Stomach (tissue), 9 donors: ENCODE measurements around the gene AP3D1. TPM values are rescaled to one million over a fixed set of nuclear protein-coding genes. Genes with fewer than 3 reads are reported as not detected.

Source experiments
- DNase-seq, 2 donors: peaks; one replicate each; pipeline versions ENCODE4 v3.0.0 to v3.0.0-alpha.2; 2013 to 2019
- H3K27ac ChIP-seq, 5 donors: fragments of 200-600 bp in 4 of 5; sonication (generic) in 4 of 5; one replicate each; pipeline ENCODE4 v1.5.1; 2013 to 2019; ENCODE audit warnings: mild to moderate bottlenecking in 1 of 5, moderate library complexity in 1 of 5
- H3K27me3 ChIP-seq, 3 donors: fragments of 200-600 bp; sonication (generic); one replicate each; pipeline ENCODE4 v1.5.1; 2017 to 2019; ENCODE audit warnings: mixed run types in 1 of 3
- H3K36me3 ChIP-seq, 4 donors: fragments of 200-600 bp; sonication (generic); 1 replicate in 3 of 4; 2 replicates in 1 of 4; pipeline ENCODE4 v1.5.1; 2016 to 2019
- H3K4me1 ChIP-seq, 4 donors: fragments of 200-600 bp; sonication (generic); one replicate each; pipeline ENCODE4 v1.5.1; 2016 to 2019
- H3K4me3 ChIP-seq, 4 donors: fragments of 200-600 bp; sonication (generic) in 3 of 4; one replicate each; pipeline ENCODE4 v1.5.1; 2016 to 2019; ENCODE audit warnings: mild to moderate bottlenecking in 1 of 4
- H3K9me3 ChIP-seq, 4 donors: fragments of 200-600 bp; sonication (generic); one replicate each; pipeline ENCODE4 v1.5.1; 2016 to 2019
- CTCF ChIP-seq, 7 experiments: fragments of 450-650 bp in 4 of 7; fragments of 200-600 bp in 3 of 7; sonication (generic) in 3 of 7; IDR thresholded peaks; one replicate each; pipeline ENCODE4 v1.5.1; 2016 to 2019; ENCODE audit warnings: antibody characterized with exemption in 7 of 7, control low read depth in 2 of 7, mild to moderate bottlenecking in 1 of 7
- EP300 ChIP-seq: sonication (generic); formaldehyde crosslinking; IDR thresholded peaks from one replicate; pipeline ENCODE4 v1.6.1; 2017; ENCODE audit warnings: antibody characterized with exemption
- POLR2A ChIP-seq, 4 donors: fragments of 450-650 bp; IDR thresholded peaks; one replicate each; pipeline ENCODE4 v1.6.1; 2016; ENCODE audit warnings: antibody characterized with exemption in 4 of 4, control low read depth in 2 of 4, mild to moderate bottlenecking in 1 of 4, moderate library complexity in 1 of 4
- POLR2AphosphoS5 ChIP-seq, 3 donors: sonication (generic); formaldehyde crosslinking; IDR thresholded peaks; one replicate each; pipeline ENCODE4 v1.6.1; 2016; ENCODE audit warnings: antibody characterized with exemption in 3 of 3
- WGBS, 5 donors: extraction: QIAGEN DNeasy Blood & Tissue Kit in 3 of 5; methylation state at CpG; one replicate each; pipeline versions ENCODE4 v1.1.5 to v1.1.7; 2013 to 2018; 5-methylcytosine and 5-hydroxymethylcytosine counted together
- intact Hi-C: fragments of 100-400 bp; cut with DNase I; formaldehyde crosslinking; loops from one replicate; pipeline ENCODE4 v1.15.1; 2023; ENCODE audit warnings: low total_unique reads
- polyA plus RNA-seq, 3 donors: library from polyadenylated mRNA; stranded (reverse); fragments of 200-250 nt; gene quantifications; one replicate each; pipeline ENCODE4 v1.2.3, GENCODE V29; 2013
- total RNA-seq, 5 donors: library from RNA; depleted of rRNA; stranded (reverse); fragments of >200 nt; gene quantifications; one replicate each; pipeline versions ENCODE4 v1.1.0 to v1.2.3, GENCODE V29; 2014 to 2016
- donor health status: healthy with polysubstance abuse.
- donor health status: Bipolar disorder and iron deficiency.
- donor health status: healthy.

AP3D1 gene
- total and polyA plus RNA-seq, 8 donors, result 49.0 to 340 (median 85.0) TPM

GRCh38 chr19:2111425-2111824, 39.9 kb downstream of the AP3D1 start:
- WGBS, 5 donors, result 91 to 97% (median 93%) methylated on average over 16 to 22 of the region's 22 CpGs
- intact Hi-C loops, result no loop called here
- no peak for TF ChIP-seq POLR2A (IDR thresholded peaks at IDR 0.05)
- no peaks in the 10 kb centered on the region for H3K4me1 ChIP-seq
- H3K9me3 ChIP-seq, result no peaks in the 10 kb centered on the region
- no peak for DNase-seq
- H3K27me3 ChIP-seq, result no peaks in the 10 kb centered on the region
- no peak overlapping the region for H3K4me3 ChIP-seq
- H3K27ac ChIP-seq, result no peak overlapping the region
- peaks cover 92 to 100% (median 100%) of the 10 kb centered on the region in 4 donors for H3K36me3 ChIP-seq

GRCh38 chr19:2110822-2111221, 40.5 kb downstream of the AP3D1 start:
- H3K36me3 ChIP-seq, result peaks cover 92 to 100% (median 100%) of the 10 kb centered on the region in 4 donors
- no peak overlapping the region for H3K27ac ChIP-seq
- H3K9me3 ChIP-seq, result peaks cover 0 to 2% (median 0%) of the 10 kb centered on the region in 4 donors
- no peak overlapping the region for H3K4me3 ChIP-seq
- H3K4me1 ChIP-seq, result no peaks in the 10 kb centered on the region
- intact Hi-C loops, result no loop called here
- TF ChIP-seq EP300 (no peak), POLR2AphosphoS5 (IDR thresholded peaks at IDR 0.05) (no peak), POLR2A (IDR thresholded peaks at IDR 0.05) (no peak), CTCF (IDR thresholded peaks at IDR 0.05) (no peak)
- DNase-seq, result no peak
- WGBS, 5 donors, result 88 to 96% (median 93%) methylated on average over 4 to 13 of the region's 13 CpGs
- no peaks in the 10 kb centered on the region for H3K27me3 ChIP-seq

GRCh38 chr19:2109046-2109864, 42.1 kb downstream of the AP3D1 start:
- WGBS, 5 donors, result 86 to 93% (median 89%) methylated on average over 21 to 31 of the region's 31 CpGs
- Histone ChIP-seq H3K4me1 (no peaks in the 10 kb centered on the region), H3K27me3 (no peaks in the 10 kb centered on the region), H3K27ac (no peak overlapping the region), H3K9me3 (peaks cover 0 to 9% (median 0%) of the 10 kb centered on the region in 4 donors), H3K4me3 (no peak overlapping the region), H3K36me3 (peaks cover 81 to 98% (median 97%) of the 10 kb centered on the region in 4 donors)
- TF ChIP-seq EP300 (no peak), CTCF (IDR thresholded peaks at IDR 0.05) (no peak)
- DNase-seq, result no peak
- intact Hi-C loops, result no loop called here

- DNase-seq, result no peak
- H3K27me3 ChIP-seq, result no peaks in the 10 kb centered on the region
- H3K9me3 ChIP-seq, result peaks cover 0 to 9% (median 0%) of the 10 kb centered on the region in 4 donors
- 92 to 97% (median 94%) methylated on average over 16 to 23 of the region's 23 CpGs for WGBS, 5 donors
- no peak overlapping the region for H3K4me3 ChIP-seq
- H3K4me1 ChIP-seq, result no peaks in the 10 kb centered on the region
- H3K36me3 ChIP-seq, result peaks cover 73 to 95% (median 93%) of the 10 kb centered on the region in 4 donors
- no peak overlapping the region for H3K27ac ChIP-seq
- intact Hi-C loops, result no loop called here
- no peak for TF ChIP-seq POLR2AphosphoS5 (IDR thresholded peaks at IDR 0.05)
- no peak for TF ChIP-seq POLR2A (IDR thresholded peaks at IDR 0.05)
- TF ChIP-seq EP300, result no peak
These were observed 42.9 kb downstream of the AP3D1 start for GRCh38 chr19:2108251-2109016.

- TF ChIP-seq EP300 (no peak), POLR2AphosphoS5 (IDR thresholded peaks at IDR 0.05) (no peak), CTCF (IDR thresholded peaks at IDR 0.05) (no peak), POLR2A (IDR thresholded peaks at IDR 0.05) (no peak)
These were observed 48.2 kb downstream of the AP3D1 start for GRCh38 chr19:2103045-2103707.

More at GRCh38 chr19:2103045-2103707, 48.2 kb downstream of the AP3D1 start:
- H3K36me3 ChIP-seq, result peaks cover 46 to 89% (median 85%) of the 10 kb centered on the region in 4 donors
- H3K27ac ChIP-seq, result no peak overlapping the region
- 76 to 85% (median 83%) methylated on average over 20 of the region's 20 CpGs for WGBS, 5 donors
- H3K4me3 ChIP-seq, result no peak overlapping the region
- H3K9me3 ChIP-seq, result peaks cover 0 to 9% (median 0%) of the 10 kb centered on the region in 4 donors
- no peaks in the 10 kb centered on the region for H3K27me3 ChIP-seq
- peaks cover 0 to 2% (median under 1%) of the 10 kb centered on the region in 4 donors for H3K4me1 ChIP-seq
- intact Hi-C loops, result no loop called here
- no peak for DNase-seq
